Subcutaneous adipose tissue (tissue), 4 donors: ENCODE data around the gene TMEM250. TPM values are rescaled to one million over a fixed set of nuclear protein-coding genes. Genes with fewer than 3 reads are reported as not detected.

Experiments
- total RNA-seq, 4 donors: library from RNA; depleted of rRNA; stranded (reverse); fragments of >200 nt; gene quantifications; one replicate each; pipeline ENCODE4 v1.1.0, GENCODE V29; 2016
- TF ChIP-seq, protein P1 (sequence below): fragments of 450-650 bp; IDR thresholded peaks from one replicate; pipeline ENCODE4 v1.5.1; 2016; ENCODE audit warnings: low read depth, mild to moderate bottlenecking, control low read depth, antibody characterized with exemption, moderate library complexity

Gene TMEM250
- total RNA-seq, 4 donors from 2014 or later = 11.3 to 47.8 (median 19.6) TPM

DNA sequence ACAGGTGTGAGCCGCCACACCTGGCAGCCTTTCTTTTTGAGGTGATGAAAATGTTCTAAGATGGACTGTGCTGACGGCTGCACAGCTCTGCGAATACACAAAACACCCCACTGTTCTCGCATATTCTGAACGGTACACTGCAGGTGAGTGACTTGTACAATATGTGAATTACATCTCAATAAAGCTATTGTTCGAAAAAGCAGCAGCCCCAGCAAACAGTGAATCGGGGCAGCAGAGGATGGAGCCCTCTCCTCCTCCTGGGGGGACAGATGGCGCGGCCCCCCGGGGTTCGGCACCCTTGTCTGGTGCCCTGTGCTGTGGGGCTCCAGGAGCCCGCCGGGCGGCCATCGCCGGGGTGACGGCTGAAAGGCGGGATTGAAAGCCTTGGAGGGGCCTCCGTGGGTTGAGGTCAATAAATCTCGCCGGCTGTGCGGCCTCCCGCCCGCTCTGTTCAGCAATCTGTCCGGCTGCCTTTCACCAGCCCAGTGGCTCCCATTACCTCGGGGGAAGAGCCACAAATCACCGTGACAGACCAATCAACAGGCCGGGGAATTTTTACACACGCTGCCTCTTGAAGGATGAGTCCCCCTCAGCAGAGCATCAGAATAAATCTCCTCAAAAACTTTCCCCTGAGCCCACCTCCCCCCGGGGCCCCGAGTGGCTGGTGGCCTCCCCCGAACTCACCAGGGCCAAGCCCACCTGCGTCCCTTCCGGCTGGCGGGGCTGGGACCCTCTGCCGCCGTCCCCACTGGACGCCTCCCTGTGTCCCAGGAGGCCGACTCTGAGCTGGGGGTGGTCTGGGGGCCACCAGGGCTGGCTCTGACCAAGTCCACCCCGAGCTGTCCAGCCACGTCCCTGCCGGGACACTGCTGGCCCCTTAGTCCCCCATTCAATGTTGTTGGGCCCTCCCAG lies 37.8 kb upstream of the TMEM250 start:
- TF ChIP-seq, protein P1, sequence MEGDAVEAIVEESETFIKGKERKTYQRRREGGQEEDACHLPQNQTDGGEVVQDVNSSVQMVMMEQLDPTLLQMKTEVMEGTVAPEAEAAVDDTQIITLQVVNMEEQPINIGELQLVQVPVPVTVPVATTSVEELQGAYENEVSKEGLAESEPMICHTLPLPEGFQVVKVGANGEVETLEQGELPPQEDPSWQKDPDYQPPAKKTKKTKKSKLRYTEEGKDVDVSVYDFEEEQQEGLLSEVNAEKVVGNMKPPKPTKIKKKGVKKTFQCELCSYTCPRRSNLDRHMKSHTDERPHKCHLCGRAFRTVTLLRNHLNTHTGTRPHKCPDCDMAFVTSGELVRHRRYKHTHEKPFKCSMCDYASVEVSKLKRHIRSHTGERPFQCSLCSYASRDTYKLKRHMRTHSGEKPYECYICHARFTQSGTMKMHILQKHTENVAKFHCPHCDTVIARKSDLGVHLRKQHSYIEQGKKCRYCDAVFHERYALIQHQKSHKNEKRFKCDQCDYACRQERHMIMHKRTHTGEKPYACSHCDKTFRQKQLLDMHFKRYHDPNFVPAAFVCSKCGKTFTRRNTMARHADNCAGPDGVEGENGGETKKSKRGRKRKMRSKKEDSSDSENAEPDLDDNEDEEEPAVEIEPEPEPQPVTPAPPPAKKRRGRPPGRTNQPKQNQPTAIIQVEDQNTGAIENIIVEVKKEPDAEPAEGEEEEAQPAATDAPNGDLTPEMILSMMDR = no peak

DNA sequence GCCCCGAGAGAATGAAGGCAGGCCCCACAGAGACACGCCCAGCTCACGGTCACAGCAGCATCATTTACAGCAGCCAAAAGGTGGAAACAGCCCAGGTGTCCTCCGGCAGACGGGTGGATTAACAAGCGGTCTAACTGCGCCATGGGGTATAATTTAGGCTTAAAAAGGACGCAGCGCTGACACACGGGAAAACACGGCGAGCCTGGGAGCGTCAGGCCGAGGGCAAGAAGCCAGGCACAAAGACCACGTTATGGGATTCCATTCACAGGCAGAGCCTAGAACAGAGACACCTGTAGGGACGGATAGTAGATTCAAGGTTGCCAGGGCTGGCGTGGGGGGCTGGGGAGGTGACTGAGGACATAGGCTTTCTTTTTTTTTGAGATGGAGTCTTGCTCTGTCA lies 36.9 kb upstream of the TMEM250 start:
- TF ChIP-seq, protein P1 = no peak

DNA sequence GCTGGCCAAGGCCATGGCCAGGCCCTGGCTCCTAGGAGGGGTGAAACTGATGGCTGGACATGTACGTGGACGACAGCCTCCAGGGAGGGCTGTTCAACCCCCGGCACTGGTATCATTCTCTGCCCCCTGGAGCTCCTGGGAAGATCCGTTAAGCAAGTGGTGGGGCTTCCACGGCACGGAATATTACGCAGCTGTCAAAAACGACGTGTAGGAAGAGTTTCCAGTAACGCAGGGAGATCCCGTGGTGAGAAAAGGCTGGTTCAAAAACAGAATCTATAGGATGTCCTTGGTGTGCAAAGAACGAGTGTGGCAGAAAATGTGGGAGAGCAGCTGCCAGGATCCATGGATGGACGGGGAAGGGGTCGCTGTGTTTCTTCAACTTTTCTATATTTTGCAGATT lies 36.3 kb upstream of the TMEM250 start:
- TF ChIP-seq, protein P1 = no peak

DNA sequence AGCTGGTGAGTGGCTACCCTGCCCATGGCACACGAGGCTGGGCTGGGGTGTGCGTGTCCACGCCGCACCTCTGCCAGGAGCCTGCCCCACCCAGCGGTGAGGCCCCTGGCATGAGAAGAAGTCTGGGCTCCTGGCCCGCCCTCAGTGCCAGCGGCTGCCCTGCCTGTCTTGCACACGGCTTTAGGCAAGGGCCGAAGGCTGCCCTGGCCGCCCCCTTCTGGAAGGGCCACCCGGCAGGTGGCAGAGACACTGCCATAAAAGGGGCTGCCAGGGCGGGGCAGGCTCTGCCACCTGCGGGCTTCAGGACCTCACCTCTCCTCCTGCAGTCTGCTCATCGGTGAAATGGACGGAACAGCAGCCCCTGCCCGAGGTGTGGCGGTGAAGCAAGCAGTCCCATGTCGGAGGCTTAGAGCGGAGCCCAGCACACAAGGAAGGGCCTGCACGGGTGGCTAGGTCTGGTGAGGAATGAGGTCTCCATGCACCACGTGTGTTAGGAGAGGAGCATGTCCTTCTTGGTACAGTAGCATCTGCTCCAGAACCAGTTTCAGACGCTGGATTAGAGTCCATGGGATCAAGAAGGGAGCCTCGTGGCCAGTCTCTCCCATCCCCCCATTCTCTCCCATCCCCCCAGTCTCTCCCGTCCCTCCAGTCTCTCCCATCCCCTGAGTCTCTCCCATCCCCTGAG lies 34.8 kb upstream of the TMEM250 start:
- TF ChIP-seq, protein P1 = no peak

DNA sequence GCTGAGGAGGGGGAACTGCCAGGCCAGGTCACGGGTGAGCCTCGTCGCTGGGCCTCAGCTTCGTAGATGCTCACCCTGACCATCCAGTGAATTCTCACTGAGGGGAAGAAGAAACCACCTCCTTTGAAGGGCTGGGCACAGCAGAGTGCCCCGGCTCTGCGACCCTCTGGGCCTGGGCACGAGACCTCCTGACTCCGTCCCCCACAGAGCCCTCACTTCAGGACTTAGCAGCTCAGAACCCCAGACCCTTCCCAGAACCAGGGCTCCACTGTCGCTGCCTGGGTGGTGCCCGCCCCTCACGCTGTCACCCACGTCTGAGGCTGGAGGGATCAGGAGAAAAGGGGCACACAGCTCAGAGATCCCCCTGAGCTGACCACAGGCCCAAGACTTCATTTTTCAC lies 34.3 kb upstream of the TMEM250 start:
- TF ChIP-seq, protein P1 = no peak

DNA sequence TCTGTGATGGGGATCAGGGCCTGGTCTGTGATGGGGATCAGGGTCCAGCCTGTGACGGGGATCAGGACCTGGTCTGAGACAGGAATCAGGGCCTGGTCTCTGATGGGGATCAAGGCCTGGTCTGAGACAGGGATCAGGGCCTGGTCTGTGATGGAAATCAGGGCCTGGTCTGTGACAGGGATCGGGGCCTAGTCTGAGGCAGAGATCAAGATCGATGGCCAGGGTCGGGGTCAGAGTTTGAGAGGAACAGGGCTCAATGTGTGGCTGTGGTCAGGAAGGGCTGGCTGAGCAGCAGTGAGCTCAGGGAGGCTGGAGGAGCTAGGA lies 33.8 kb upstream of the TMEM250 start:
- TF ChIP-seq, protein P1 = no peak

DNA sequence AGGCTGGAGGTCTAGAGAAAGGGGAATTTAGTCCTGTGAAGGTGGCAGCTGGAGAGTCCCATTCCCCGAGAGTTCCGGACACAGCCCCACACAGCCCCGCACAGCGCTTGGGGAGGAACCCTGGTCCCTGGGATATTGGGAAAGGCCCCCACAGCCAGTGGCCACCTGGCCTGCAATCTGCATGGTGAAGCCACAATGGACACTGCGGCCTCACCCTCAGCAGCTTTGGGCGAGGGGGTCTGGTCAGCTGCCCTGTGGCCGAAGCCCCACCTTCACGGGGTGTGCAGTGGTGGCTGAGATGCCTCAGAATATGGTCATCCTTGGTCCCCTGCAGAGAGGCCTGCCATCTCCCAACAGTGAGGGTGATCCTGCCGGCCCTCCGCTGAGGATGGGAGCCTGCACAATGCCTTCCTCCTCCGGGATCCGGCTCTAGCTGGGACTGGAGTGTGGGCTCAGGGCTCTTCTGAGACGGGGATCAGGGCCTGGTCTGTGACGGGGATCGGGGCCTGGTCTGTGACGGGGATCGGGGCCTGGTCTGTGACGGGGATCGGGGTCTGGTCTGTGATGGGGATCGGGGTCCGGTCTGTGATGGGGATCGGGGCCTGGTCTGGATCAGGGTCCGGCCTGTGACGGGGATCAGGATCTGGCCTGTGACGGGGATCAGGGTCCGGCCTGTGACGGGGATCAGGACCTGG lies 33.3 kb upstream of the TMEM250 start:
- TF ChIP-seq, protein P1 = no peak
